ENCODE data around the gene NPTX1.

Gene NPTX1

DNA sequence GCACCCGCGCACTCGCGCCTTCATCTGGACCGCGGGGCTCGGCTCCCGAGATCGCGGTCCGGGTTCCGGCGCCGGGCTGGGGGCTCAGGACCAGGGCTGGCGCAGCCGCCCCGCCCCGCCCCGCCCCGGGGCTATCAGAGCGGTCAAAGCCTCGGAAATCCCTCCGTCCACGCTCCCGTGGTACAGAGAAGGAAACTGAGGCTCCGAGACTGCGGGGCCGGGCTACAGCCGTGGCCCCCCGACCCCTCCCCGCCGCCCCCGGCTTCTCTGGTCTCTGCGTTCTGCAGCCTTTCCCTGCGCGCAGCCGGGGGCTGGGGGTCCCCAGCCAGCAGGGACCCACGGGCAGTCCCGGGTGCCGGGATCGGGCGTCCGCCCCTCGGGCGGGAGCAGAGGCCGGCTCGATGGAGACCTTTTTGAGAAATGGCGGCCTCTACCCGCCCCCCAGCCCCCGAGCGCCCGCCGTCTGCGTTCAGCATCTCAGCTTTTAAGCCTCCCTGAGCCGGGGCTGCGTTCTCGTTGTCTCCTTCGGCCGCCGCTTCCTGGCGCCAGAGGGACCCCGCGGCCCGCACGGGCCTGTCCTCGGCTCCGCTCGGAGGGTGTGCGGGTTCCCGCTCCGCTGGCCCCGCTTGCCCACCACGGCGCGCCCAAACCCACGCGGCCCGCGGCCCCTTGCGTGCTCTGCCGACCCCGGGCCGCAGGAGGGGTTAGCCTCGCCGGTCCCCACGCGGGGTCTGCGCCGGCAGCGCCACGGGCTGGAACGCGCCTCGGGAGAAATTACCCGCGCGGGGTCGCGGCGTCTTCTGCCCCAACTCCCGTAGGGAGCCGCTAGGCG is 1.5 kb upstream of the NPTX1 start:
- DNase-seq: peak; percentile 62

DNA sequence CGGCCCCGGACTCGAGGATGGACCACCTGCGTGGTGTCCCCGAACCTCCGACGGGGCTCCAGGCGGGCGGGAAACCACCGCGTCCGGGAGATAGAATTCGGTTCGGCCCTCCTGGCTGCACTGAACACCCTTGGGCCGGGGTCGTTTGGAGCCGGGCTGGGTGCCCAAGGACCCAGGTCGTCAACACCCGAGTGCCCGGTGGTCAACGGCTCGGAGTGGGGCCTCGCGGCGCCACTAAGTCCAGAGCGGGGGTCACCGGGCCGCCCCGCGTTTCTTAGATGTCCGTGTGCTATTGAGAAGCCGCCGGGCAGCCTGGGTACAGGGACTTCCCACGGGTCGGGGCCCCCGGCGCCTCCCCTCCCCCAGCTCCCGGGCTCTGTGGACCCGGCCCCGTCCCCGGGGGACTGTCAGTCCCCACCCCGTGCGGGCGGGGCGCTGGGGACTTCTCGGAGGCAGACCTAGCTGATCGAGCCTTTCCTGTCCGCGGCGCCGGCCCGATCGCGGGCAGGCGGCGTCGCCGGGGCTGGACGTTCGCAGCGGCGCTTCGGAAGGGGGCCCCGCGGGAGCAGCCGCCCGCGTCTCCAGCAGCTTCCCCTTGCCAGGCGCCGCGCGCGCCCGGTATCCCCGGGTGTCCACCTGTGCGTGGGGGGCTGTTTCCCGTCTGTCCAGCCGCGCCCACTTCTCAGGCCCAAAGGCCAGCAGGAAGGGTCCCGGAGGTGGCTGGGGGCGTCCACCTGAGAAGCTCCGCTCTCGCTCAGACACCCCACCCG is 655 bp upstream of the NPTX1 start:
- DNase-seq: no peak

DNA sequence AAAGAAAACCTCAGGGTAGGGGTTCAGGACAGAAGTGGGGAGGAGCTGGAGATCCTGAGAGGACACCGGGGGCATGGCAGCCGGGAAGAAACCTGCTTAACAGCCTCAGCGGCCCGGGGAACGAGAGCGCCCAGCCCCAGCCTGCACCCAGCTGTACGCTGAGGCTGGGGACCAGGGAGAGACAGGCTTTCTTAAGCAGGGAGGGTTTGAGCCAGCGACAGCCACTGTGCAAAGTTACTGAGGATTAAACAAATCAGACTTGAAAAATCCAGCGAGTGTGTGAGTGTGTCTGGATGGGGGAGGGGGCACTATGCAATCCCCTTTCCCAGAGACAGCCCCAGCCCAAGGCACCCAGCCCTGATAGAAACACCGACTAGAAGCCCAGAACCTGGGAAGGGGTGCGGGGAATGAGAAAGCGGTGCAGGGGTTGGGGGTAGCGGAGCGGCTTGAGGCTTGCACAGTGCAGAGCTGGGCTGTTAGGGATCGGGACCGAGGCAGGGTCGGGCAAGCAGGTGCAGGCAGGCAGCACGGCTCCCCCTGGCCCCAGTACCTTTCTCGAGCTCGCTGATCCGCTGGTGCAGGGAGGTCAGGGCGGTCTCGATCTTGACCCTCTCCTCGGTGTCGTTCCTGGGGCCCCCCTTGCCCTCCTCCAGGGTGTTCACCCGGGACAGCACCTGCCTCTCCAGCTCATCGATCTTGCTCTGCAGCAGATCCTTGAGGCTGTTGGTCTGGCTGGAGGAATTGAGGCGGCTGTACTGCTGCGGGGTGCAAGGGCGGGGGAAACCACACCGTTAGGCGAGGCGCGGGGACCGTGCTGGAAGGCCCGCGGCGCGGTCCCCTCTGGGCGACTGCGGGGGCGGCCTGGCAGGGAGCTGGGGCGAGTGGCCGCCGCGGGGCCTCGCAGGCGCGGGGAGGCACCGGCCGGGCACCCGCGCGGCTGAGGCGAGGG is 1.2 kb downstream of the NPTX1 start:
- DNase-seq: no peak

DNA sequence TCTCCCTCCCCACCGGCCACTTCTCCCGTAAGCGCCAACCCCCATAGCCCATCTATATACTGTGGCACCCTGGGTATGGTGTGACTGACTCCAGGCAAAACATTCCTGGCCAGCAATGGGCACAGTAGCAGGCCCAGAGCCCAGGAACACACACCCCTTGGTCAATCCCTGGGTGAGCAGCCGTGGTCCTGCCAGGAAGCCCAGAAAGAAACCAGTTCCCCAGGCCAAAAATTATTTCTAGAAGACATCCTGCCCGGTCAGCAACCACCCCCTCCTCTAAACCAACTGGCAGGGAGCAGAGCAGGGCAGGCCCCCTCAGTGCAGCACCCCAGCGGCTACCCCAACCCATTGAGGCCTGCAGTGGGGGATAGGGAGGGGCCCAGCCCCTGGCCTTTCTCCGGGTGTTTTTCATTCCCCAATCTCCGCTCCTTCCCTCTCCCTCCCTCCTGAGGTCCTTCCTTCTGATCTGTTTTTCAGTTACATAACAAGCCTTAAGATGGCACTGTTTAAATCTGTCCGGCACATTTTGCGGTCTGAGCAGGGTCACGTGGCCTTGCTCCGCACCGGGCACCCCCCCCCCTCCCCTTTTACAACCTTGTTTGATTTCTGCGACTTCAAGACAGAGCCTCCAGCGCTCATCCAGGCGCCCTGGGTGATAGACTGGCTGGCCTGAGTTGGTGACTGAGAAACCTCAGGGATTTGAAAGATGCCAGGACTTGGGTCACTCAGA is 2.0 kb downstream of the NPTX1 start:
- no peak for DNase-seq

DNA sequence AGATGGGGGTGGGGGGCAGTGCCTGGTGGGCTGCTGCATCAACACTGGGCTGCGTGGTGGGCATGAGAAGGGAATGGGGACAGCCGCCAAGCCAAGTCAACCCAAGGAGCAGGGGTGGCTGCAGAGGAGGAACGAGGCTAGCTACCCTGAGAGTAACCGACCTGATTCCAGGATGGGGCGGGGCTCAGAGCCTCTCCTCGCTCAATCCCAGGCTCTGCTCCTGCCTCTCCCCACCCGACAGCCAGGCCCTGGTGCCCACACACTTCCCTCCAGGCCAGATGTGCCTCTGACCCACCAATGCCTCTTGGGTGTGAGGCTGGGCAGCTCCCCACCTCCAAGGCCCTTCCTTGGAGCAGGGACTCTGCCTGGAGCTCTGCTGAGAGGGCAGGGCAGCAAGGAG is 2.7 kb downstream of the NPTX1 start:
- DNase-seq: no peak

DNA sequence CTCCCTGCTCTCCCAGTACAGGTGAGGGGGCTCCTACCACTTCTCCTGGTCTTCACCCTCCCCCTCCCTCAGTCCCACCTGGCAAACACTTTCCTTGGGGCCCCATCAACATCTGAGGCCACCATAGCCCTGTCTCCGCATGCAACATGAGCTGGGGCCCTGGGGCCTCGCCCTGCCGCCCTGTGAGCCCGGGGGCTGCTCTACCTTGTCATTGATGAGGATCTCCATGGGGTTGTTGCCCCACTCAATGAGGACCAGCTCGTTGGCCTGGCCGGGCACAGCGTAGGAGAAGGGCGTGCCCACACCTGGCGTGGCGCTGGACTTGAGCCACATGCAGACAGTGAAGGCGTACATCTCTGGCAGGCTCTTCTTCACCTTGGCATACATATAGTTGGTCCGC is 3.4 kb downstream of the NPTX1 start:
- DNase-seq: no peak

DNA sequence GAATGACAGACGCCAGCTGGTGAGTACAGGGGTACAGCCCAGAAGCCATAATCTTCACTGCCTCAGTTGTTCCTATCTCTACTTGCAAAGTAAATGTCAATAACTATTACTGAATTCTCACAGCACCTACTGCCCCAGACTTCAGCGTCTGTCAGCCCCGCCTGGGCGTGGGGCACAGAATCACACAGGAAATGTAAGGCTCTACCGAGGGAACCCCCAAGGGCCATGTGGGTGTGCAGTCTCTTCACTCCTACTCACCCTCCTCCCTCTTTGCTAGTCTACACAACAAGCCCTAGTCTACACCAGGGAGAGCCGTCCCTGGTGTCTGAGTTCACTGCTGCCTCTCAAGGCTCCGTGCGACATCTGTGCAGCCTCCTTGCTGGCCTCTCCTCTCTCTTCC is 4.5 kb downstream of the NPTX1 start:
- no peak for DNase-seq

DNA sequence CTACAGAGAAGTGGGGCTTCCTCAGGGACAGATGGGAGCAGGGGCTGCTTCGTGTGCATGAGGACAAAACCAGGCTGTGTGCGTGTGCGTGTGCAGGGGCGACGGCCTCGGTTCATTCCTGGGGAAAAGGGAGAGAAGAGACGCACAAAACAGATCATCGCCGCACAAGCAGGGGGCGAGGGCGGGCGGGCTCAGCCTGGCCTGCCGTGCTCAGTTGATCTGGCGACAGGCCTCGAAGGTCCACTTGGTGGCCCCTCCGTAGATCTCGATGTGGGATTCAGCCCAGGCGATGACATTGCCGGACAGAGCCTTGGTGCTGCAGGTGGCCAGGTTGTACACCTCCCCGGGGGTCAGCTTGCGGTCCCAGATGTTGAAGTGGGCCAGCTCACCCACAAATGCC is 5.8 kb downstream of the NPTX1 start:
- no peak for DNase-seq

DNA sequence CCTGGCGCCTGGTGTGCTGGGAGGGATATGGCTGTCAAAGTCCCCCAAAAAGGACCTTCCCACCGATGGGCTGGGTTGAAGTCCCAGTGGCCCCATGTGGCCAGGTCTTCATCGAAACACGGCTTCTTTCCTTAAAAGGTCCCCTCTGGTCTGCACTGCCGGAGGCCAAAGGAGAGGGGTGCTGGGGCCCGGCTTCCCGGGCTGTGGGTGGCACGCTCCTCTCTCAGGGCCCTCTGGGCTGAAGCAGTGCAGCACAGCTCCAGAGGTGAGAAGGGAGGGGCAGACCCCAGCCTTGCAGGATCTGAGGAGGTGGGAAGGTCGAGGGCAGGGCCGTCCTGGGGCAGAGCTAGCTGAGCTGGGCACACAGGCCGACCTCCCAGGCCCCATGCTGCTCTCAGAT is 6.7 kb downstream of the NPTX1 start:
- DNase-seq: no peak

DNA sequence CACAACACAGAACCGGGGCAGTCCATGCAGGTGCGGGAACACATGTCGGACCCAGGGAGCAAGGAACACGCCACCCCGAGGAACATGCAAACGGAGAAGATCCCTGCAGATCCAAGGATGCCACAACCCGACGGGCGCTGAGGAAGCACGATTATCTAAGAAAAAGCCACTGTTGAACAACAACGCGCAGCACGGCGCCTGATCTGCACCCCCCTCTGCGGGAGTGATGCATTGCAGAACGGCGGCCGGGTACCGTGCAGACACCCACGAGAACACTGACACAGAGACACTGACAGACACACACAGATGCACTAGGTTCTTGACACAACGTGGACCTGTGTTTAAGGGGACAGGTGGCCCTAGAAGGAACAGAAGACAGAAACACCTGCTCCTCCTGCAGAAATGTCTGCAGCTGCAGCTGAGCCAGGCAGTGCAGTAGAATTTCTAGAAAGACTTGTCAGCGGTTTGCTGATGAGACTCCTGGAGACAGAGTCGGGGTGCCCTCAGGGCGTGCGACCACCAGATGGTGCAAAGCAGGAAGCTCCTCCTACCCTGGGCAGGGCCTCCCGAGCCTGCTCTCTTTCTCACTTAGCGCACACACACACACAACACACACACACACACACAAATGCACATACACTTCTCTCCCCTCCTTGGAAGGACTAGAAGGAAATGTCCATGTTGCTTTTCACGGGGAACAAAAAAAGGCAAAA is 7.5 kb downstream of the NPTX1 start:
- no peak for DNase-seq

DNA sequence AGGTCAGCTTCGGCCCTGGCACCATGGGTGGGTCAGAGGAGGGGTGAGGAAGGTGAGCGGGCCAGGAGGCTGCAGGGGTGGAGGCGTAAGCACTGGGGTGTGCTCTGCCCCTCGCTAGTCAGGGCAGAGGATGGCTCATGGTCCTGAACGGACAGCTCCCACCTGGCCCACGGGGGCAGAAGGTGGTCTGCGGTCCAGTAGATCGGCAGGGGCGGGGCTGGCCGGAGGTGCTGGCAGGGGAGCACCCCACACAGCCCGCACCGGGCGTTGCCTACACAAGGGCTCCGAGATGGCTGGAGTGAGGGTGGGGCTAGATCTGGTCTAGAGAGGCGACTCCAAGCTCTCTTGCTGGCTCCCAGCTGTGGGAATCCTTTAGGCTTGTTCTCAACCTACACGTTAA is 8.2 kb downstream of the NPTX1 start:
- DNase-seq: no peak

DNA sequence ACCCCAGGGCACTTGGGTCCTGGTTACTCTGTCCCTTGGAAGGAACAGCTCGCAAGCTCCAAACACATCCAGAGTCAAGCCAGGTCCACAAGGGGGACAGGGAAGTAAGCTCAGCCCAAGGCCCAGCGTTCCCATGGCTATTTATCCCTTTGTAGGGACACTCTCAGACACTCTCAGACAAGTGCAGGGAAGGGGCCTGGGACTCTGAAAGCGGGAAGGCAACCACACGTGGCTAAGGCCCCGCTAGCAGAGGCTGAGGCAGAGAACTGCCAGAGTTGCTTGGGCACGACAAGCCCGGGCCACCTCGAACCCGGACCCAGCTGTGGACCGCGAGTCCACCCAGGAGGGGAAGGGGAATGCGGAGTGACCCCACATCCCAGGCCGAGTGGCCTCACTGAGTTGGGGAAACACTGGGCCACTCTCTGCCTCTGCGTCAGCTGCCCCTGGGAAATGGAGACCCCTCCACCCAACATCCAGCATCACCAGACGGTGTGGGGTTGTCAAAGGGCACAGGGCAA is 10.2 kb downstream of the NPTX1 start:
- DNase-seq: no peak

DNA sequence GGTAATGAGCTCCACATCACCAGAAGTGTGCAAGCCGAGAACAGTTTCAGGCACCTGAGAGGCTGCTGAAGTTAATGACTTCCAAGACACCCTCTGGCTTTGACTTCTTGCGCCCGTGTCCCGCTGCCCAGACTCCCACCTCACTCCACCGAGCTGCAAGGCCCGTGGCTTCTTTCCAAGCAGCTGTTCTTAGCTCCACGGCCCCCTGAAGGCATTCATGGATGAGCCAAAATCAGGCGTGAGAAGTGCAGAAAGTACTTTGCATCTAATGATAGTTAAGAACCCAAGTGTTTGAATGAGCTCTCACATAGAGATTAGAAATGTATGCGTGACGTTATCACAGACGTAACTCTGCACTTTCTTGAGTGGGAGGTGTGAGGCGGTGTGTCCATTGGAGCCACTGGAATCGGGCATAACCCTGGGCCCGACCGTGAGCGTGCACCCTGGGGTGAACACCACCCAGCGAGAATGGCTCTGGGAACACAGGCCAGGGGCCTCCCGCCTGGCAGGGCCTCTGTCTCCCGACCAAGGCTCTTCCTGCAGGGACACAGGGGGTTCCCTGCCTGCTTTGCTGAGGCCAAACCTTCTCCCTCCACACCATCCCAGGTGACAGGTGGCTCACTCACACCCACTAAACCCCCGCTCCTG is 11.0 kb downstream of the NPTX1 start:
- DNase-seq: peak; percentile 52

DNA sequence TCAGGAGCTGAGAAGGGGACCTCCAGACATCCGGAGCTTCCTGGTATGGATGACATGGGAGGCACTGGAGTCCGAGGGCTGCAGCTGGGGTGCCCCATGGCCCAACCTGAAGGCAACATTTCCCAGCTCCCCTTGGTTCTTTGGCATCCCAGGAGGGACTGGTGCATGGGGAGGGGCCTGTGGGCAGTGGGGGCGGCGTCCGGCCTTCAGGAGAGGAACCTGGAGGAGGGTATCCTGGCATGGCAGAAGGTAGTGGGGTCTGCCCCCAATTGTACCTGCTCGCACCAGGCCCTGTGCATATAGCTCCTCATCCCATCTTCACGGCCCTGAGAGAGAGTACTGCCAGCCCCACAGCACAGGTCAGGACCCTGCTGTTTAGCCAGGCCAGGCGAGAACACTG is 11.9 kb downstream of the NPTX1 start:
- DNase-seq: no peak

DNA sequence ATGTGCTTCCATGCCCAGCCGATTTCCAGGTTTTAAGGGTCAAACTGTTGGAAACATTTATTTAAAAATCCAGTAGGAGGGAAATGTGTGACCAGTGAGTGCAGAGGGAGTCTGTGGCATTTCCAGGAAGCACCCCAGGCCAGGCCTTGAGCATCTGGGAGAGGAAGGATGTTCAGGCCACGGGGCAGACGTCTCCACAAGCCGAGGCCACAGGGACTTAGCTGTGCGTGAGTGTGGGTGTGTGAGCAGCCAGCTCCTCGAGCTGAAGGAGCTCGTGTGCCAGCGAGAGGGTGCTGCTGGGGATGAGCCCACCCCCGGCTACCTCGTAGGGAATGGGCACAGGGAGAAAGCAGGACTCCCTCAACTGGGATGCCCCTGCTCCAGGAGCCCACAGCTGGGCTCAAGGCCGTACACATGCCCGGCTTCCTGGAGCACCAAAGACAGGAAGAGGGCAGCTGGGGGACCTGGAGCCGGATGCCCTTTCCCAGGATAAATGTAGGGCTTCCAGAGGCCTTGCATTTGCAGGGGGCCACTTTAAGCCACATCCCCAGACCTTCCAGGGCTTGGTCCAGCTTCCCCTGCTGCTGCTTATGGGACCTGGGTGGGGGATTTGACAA is 12.5 kb downstream of the NPTX1 start:
- DNase-seq: no peak

DNA sequence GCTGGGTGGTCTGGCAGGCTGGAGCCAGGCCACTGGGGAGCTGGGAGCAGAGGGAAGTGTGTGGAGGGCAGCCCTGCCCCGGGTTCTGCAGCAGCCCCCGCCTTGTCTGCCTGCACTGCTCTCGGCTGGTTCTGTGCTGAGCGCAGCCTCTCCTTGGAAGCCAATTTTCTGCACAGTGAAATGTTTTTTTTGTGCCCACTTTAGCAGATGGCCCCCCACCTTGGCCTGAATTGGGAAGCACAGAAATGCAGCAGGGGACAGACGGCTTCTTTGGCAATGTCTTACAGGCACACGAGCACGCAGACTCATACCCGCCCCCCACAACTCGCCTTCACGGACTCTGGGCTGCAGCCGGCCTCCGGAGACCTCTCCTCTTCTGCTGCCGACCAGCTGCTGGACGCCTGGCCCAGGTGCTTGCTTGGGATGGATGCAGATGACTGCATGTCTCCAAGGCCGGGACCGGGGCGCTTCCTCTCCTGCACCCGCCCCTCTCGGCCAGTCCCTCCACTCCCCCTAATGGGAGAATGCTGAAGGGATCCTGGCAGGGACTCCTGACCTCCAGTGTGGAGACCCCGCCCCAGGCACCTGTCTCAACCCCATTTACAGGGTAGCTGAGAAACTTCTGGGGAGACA is 14.8 kb downstream of the NPTX1 start:
- no peak for DNase-seq

DNA sequence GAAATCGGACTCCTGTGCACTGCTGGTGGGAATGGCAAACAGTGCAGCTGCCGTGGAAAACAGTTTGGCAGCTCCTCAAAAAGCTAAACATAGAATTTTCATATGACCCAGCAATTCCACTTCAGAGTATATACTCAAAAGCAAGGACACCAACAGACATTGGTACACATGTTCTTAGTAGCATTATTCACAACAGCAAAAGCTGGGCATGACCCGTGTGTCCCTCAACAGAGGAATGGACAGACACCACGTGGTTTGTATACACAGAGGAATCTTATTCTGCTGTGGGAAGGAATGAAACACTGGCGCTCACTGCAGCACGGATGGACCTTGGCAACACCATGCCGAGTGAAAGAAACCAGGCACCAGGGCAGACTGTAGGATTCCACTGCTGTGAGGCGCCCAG is 16.0 kb downstream of the NPTX1 start:
- no peak for DNase-seq

DNA sequence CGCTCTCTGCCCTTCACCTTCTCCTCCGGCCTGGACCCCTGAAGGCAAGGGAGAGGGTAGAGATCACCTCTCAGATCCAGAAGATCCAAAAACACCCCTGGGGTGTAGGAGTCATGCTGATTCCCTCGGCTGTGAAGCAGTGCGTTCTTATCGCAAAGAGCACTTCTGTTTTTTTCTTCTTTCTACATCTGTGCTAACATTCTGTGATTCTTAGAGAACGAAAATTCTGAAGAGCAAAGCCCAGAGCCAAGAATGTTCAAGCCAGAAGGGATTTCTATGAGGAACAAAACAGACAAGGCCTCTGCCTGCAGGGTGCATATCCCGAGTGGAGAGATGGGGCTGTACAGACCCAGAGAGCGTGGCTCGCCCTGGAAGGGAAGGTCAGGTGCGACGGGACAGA is 17.2 kb downstream of the NPTX1 start:
- no peak for DNase-seq

DNA sequence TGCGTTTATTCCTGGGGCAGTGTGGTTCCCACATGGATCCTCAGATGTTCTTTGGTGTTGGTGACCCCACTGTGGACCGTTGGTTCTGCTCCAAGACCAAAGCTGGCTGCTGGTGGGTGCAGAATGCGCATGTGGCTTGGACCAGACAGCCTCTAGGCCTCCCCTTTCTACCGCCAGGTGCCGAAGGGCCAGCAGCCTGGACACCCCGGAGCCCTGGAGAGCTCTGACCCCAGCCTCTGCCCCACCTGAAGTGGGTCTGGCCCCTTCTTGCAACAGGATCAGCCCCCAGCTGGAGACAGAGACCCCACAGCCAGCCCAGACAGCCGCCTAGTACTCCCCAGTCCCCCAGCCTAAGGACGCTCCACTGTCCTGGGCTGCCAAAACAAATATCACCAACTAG is 18.4 kb downstream of the NPTX1 start:
- DNase-seq: no peak

DNA sequence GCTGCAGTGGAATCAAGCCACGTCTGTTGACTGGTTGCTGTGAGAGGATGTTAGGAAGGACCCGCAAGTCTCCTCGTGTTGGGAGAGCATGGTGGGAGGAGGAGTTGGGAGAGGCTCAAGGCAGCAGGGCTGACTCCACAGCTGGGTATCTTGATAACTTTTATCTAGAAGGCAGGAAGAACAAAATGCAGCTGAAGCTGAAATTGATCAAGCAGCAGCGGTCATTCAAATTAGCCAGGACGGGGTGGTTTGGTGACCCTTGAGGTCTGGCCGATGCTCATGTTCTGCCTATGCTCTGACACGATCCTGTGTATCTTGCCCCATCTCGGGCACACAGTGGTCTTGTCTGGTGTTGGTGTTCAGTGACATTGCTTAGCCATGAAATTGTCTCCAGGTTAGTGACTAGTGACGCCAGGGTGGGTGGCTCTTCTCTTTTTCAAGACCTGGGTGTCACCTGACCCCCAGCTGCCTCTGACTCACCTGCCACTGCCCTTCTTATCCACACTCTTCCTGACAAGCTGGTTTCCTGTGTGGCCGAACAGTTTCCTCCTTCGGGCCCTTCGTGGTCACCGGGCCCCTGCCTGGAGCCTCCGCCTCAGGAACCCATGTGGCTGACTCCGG is 19.1 kb downstream of the NPTX1 start:
- DNase-seq: no peak
